Mucosa of descending colon (tissue), 3 donors: ENCODE data around the gene GNAO1. TPM values are rescaled to one million over a fixed set of nuclear protein-coding genes. Genes with fewer than 3 reads are reported as not detected.

ENCODE experiments used
- ATAC-seq: fragments of 200-7000 bp; cut with Tn5 transposase; one replicate; pipeline ENCODE4 v1.9.1; 2020; ENCODE audit warnings: mild to moderate bottlenecking, moderate library complexity
- DNase-seq, 3 donors: peaks; one replicate each; pipeline ENCODE4 v3.0.0-alpha.2; 2020
- H3K36me3 ChIP-seq: fragments of 200-600 bp; one replicate; pipeline ENCODE4 v1.8.0; 2021; ENCODE audit warnings: low read depth, mild to moderate bottlenecking
- H3K4me1 ChIP-seq: fragments of 200-600 bp; one replicate; pipeline ENCODE4 v1.8.0; 2021; ENCODE audit warnings: low read depth, mild to moderate bottlenecking
- H3K4me3 ChIP-seq: fragments of 200-600 bp; one replicate; pipeline ENCODE4 v1.8.0; 2021; ENCODE audit warnings: mild to moderate bottlenecking
- H3K9me3 ChIP-seq: fragments of 200-600 bp; one replicate; pipeline ENCODE4 v1.8.0; 2021; ENCODE audit warnings: mild to moderate bottlenecking
- CTCF ChIP-seq: fragments of 200-600 bp; IDR thresholded peaks from one replicate; pipeline ENCODE4 v1.8.0; 2022; ENCODE audit warnings: antibody characterized with exemption, mild to moderate bottlenecking
- intact Hi-C, 2 donors: fragments of 100-400 bp; cut with DNase I in 1 of 2; cut with micrococcal nuclease in 1 of 2; formaldehyde crosslinking; loops; one replicate each; pipeline versions ENCODE4 v1.11.0 to v1.11.1; 2022; cut with DNase I, micrococcal nuclease
- total RNA-seq, 3 donors: library from RNA; stranded (reverse); fragmentation: NEBNext Ultra II Directional in 2 of 3; extraction: Animal tissue kit (Norgen Biotek cat#: 25700) in 2 of 3; gene quantifications; one replicate each; pipeline versions ENCODE4 v1.2.1 to v1.2.4, GENCODE V29; 2021 to 2023
- donor health status: DM: no; HTN: no; CAD: no; lungs with moderate emphysema.
- donor health status: DM: no; HTN: no; CAD: no.
- donor health status: DM: no; HTN: yes; CAD: no.

GNAO1 gene
- total RNA-seq, 3 donors from 2014 or later = 8.3 to 113 (median 9.8) TPM

- H3K4me3 ChIP-seq = no peak overlapping the region
- no peak for ATAC-seq
- no peaks in the 10 kb centered on the region for H3K4me1 ChIP-seq
- TF ChIP-seq CTCF = no peak
- intact Hi-C loops = loop anchor here in 1 of 2 donors (10.0 kb wide), 1 partner anchor 74 kb away; the partner anchor contains the start of gene GNAO1
- no peaks in the 10 kb centered on the region for H3K36me3 ChIP-seq
- no peaks in the 10 kb centered on the region for H3K9me3 ChIP-seq
- DNase-seq = no peak
Observed at GRCh38 chr16:56269281-56269680, 78.0 kb downstream of the GNAO1 start.

GRCh38 chr16:56269811-56270684 is 78.8 kb downstream of the GNAO1 start:
- no peaks in the 10 kb centered on the region for H3K9me3 ChIP-seq
- DNase-seq (peak in 1 of 3 donors; percentile 14), ATAC-seq (peak; percentile 66)
- H3K36me3 ChIP-seq = no peaks in the 10 kb centered on the region
- intact Hi-C loops = loop anchor here in 1 of 2 donors (10.0 kb wide), 1 partner anchor 75 kb away; the partner anchor contains the start of gene GNAO1
- no peaks in the 10 kb centered on the region for H3K4me1 ChIP-seq
- no peak overlapping the region for H3K4me3 ChIP-seq
- TF ChIP-seq CTCF = no peak

GRCh38 chr16:56270828-56271227 is 79.5 kb downstream of the GNAO1 start:
- intact Hi-C loops = no loop called here
- no peaks in the 10 kb centered on the region for H3K4me1 ChIP-seq
- H3K9me3 ChIP-seq = no peaks in the 10 kb centered on the region
- no peak for ATAC-seq
- no peaks in the 10 kb centered on the region for H3K36me3 ChIP-seq
- TF ChIP-seq CTCF = no peak
- H3K4me3 ChIP-seq = no peak overlapping the region
- DNase-seq = no peak

- intact Hi-C loops = no loop called here
- no peak for DNase-seq
- H3K9me3 ChIP-seq = no peaks in the 10 kb centered on the region
- H3K4me1 ChIP-seq = no peaks in the 10 kb centered on the region
- H3K4me3 ChIP-seq = no peak overlapping the region
- ATAC-seq = no peak
- TF ChIP-seq CTCF = no peak
- H3K36me3 ChIP-seq = no peaks in the 10 kb centered on the region
Observed at GRCh38 chr16:56272583-56272894, 81.2 kb downstream of the GNAO1 start.

- H3K4me1 ChIP-seq = no peaks in the 10 kb centered on the region
- H3K36me3 ChIP-seq = no peaks in the 10 kb centered on the region
- ATAC-seq (no peak), DNase-seq (no peak)
- intact Hi-C loops = no loop called here
- no peak for TF ChIP-seq CTCF
- no peaks in the 10 kb centered on the region for H3K9me3 ChIP-seq
- H3K4me3 ChIP-seq = no peak overlapping the region
Observed at GRCh38 chr16:56273615-56274014, 82.3 kb downstream of the GNAO1 start.
